Fibroblast of skin of back (primary cell): ENCODE data around the gene PCDHA8. TPM values are rescaled to one million over a fixed set of nuclear protein-coding genes. Genes with fewer than 3 reads are reported as not detected.
"Not testable (repeated sequence)": the region's sequence is repeated elsewhere in the genome, so short reads cannot be mapped to it uniquely, and the experiment has no call there.

ENCODE experiments used
- DNase-seq: peaks from one replicate; pipeline ENCODE4 v3.0.0-alpha.2; 2013
- polyA plus RNA-seq, 2 experiments: library from polyadenylated mRNA; unstranded; fragments of 120-200 nt; gene quantifications; one replicate each; pipeline ENCODE4 v1.2.1, GENCODE V29; 2013; ENCODE audit not compliant: insufficient read length in 2 of 2

Gene PCDHA8
- not detected for polyA plus RNA-seq (2013, experiment 1 of 2; ENCODE audit: insufficient read length)
- polyA plus RNA-seq (2013, experiment 2 of 2; ENCODE audit: insufficient read length) = not detected

DNA sequence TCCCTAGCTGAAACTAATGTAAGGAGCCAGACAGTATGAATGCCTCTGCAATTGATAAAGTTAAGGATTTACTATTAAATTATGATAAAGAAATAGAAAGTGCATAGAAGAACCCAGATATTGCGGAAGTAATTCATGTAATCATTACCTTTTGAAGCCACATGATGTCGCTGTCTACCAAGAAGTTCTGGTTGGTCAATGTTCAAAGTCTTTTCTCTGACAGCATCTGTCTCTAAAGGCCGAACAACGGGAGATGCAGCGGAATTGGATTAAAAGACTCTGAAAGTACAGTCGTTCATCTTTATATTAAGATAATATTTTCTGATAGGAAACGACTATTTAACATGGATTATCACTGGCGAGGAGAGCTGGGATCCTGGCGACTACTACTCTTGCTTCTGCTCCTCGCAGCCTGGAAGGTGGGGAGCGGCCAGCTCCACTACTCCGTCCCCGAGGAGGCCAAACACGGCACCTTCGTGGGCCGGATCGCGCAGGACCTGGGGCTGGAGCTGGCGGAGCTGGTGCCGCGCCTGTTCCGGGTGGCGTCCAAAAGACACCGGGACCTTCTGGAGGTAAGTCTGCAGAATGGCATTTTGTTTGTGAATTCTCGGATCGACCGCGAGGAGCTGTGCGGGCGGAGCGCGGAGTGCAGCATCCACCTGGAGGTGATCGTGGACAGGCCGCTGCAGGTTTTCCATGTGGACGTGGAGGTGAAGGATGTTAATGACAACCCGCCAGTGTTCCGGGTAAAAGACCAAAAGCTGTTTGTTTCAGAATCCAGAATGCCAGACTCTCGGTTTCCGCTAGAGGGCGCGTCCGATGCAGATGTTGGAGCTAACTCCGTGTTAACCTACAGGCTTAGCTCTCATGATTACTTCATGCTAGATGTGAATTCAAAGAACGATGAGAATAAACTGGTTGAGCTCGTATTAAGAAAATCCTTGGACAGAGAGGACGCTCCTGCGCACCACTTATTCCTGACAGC is at the start of gene PCDHA8:
Gene PCDHA8, plus strand, starts transcription at position 210 of the 985 bp plus-strand sequence. Its CDS starts 135 bp downstream, at position 345.
- no peak for DNase-seq

DNA sequence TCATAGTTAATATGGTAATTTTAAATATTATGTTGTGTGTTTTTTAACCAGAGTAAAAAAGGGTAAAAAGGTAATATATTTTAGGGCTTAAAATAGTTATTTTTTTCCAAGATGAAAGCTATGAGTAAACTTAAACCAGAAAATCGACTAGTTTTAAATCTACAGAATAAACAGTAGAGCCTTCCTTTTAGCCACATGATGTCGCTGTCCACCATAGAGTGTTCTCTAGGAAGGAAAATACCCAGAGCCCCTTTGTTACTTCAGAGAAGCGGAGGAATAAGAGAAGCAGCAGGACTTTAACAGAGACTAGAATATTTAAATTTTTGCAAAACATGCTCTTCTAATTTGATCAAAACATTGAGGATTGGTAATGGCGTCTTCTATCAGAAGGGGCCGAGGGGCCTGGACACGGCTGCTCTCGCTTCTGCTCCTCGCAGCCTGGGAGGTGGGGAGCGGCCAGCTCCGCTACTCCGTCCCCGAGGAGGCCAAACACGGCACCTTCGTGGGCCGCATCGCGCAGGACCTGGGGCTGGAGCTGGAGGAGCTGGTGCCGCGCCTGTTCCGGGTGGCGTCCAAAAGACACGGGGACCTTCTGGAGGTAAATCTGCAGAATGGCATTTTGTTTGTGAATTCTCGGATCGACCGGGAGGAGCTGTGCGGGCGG is 46.3 kb upstream of the PCDHA8 start, which contains the start of gene PCDHA2:
Gene PCDHA2, plus strand, starts transcription at position 258 of the 664 bp plus-strand sequence.
- no peak for DNase-seq

GRCh38 chr5:140795259-140795641 is 45.7 kb upstream of the PCDHA8 start:
- peak; percentile 3 for DNase-seq

GRCh38 chr5:140796072-140796717 is 44.8 kb upstream of the PCDHA8 start:
- not testable (repeated sequence) for DNase-seq

DNA sequence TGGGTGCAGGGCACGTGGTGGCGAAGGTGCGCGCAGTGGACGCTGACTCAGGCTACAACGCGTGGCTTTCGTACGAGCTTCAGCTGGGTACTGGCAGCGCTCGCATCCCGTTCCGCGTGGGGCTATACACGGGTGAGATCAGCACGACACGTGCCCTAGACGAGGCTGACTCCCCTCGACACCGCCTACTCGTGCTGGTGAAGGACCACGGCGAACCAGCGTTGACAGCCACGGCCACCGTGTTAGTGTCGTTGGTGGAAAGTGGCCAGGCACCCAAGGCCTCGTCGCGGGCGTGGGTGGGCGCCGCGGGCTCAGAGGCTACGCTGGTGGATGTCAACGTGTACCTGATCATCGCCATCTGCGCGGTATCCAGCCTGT is 44.3 kb upstream of the PCDHA8 start:
- DNase-seq = no peak

DNA sequence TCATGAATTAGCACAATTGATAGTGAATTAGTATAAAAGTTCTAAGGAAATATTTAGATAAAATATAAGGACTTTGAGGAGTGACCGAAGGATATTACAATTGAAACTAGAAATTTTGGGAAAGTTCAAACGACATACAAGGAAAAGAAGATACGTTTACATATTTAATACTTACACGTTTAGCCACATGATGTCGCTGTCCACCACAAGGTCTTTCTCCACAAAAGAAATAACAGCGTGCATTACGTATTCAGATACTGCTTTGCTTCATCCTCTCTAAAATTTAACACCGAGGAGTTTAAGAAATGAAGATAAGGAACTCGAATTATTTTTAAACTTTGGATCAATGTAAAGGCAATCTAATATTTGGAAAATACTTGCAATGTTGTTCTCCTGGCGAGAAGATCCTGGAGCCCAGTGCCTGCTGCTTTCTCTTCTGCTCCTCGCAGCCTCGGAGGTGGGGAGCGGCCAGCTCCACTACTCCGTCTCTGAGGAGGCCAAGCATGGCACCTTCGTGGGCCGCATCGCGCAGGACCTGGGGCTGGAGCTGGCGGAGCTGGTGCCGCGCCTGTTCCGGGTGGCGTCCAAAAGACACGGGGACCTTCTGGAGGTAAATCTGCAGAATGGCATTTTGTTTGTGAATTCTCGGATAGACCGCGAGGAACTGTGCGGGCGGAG is 40.0 kb upstream of the PCDHA8 start, which contains the start of gene PCDHA3:
Gene PCDHA3, plus strand, starts transcription at position 242 of the 678 bp plus-strand sequence.
- peak; percentile 21 for DNase-seq

- DNase-seq = no peak
These were observed 39.5 kb upstream of the PCDHA8 start for GRCh38 chr5:140801494-140801841.

DNA sequence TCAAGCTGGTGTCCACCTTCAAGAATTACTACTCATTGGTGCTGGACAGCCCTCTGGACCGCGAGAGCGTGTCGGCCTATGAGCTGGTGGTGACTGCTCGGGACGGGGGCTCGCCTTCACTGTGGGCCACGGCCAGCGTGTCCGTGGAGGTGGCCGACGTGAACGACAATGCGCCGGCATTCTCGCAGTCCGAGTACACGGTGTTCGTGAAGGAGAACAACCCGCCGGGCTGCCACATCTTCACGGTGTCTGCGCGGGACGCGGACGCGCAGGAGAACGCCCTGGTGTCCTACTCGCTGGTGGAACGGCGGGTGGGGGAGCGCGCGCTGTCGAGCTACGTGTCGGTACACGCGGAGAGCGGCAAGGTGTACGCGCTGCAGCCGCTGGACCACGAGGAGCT is 38.6 kb upstream of the PCDHA8 start:
- not testable (repeated sequence) for DNase-seq

DNA sequence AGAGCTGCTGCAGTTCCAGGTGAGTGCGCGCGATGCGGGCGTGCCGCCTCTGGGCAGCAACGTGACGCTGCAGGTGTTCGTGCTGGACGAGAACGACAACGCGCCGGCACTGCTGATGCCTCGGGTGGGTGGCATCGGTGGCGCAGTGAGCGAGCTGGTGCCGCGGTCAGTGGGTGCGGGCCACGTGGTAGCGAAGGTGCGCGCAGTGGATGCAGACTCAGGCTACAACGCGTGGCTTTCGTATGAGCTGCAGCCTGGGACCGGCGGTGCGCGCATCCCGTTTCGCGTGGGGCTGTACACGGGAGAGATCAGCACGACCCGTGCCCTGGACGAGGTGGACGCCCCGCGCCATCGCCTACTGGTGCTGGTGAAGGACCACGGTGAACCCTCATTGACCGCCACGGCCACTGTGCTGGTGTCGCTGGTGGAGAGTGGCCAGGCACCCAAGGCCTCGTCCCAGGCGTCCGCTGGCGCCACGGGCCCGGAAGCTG is 38.2 kb upstream of the PCDHA8 start:
- DNase-seq = no peak

GRCh38 chr5:140806834-140807775 is 33.9 kb upstream of the PCDHA8 start, which contains the start of gene PCDHA4:
Gene PCDHA4, plus strand, starts transcription at chr5:140807068.
- peak; percentile 8 for DNase-seq

GRCh38 chr5:140808241-140808888 is 32.6 kb upstream of the PCDHA8 start:
- DNase-seq = not testable (repeated sequence)

- DNase-seq = no peak
These were observed 32.1 kb upstream of the PCDHA8 start for GRCh38 chr5:140808889-140809291.

DNA sequence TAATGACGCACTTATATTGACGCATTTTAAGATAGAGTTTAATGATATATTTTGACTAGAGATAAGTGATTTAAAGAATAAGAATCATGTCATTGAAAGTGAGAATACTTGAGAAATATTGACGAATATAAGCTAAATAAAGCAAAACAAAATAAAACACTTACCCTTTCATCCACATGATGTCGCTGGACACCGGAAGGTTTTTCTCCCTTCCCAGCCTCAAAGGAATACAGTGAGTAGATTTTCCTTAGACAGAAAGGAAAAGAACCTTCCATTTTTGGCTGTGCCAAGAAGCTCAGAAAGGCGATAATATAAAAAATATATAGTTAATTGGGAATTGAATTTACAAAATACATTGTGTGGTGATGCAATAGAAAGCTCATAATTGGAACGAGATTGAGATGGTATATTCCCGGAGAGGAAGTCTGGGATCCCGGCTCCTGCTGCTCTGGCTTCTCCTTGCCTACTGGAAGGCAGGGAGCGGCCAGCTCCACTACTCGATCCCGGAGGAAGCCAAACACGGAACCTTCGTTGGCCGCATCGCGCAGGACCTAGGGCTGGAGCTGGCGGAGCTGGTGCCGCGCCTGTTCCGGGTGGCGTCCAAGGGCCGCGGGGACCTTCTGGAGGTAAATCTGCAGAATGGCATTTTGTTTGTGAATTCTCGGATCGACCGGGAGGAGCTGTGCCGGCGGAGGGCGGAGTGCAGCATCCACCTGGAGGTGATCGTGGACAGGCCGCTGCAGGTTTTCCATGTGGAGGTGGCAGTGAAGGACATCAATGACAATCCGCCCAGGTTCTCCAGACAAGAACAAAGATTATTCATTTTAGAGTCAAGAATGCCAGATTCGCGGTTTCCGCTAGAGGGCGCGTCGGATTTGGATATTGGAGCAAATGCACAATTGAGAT is 19.4 kb upstream of the PCDHA8 start, which contains the start of gene PCDHA5:
Gene PCDHA5, plus strand, starts transcription at position 239 of the 906 bp plus-strand sequence.
- no peak for DNase-seq

DNA sequence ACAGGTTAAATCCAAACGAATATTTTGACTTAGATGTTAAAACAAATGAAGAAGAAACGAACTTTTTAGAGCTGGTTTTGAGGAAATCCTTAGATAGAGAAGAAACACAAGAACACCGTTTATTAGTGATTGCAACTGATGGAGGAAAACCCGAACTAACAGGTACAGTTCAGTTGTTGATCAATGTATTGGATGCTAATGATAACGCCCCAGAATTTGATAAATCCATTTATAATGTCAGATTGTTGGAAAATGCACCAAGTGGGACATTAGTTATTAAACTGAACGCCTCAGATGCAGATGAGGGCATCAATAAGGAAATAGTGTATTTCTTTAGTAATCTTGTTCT is 18.7 kb upstream of the PCDHA8 start:
- DNase-seq = no peak

- DNase-seq = not testable (repeated sequence)
These were observed 18.0 kb upstream of the PCDHA8 start for GRCh38 chr5:140822969-140823368.

GRCh38 chr5:140823475-140823874 is 17.5 kb upstream of the PCDHA8 start:
- DNase-seq = no peak

DNA sequence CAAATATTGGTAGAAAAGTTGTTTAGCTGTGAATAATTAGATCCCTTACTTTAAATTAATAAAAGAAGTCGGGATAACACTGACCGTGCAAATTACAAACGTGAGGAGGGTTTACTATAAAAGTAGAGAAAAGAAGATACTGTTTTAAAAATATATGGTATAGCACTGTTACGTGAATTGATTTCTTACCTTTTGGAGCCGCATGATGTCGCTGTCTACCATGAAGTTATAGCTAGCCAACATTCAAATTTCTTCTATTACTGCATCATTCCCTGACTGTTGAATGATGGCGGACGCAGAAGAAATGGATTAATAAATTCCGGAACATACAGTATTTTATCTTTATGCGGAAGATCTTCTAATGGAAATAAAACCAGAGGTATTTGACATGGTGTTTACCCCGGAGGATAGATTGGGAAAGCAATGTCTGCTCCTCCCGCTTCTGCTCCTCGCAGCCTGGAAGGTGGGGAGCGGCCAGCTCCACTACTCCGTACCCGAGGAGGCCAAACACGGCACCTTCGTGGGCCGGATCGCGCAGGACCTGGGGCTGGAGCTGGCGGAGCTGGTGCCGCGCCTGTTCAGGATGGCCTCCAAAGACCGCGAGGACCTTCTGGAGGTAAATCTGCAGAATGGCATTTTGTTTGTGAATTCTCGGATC is 13.2 kb upstream of the PCDHA8 start, which contains the start of gene PCDHA6:
Gene PCDHA6, plus strand, starts transcription at position 257 of the 658 bp plus-strand sequence. Its CDS starts 132 bp downstream, at position 389.
- DNase-seq = peak; percentile 2

DNA sequence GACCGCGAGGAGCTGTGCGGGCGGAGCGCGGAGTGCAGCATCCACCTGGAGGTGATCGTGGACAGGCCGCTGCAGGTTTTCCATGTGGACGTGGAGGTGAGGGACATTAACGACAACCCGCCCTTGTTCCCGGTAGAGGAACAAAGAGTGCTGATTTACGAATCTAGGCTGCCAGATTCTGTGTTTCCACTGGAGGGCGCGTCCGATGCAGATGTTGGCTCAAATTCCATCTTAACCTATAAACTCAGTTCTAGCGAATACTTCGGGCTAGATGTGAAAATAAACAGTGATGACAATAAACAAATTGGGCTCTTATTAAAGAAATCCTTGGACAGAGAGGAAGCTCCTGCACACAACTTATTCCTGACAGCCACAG is 12.6 kb upstream of the PCDHA8 start:
- DNase-seq = no peak
